Measurements from ENCODE around the gene ARMC7.
"Not testable (repeated sequence)": the region's sequence is repeated elsewhere in the genome, so short reads cannot be mapped to it uniquely, and the experiment has no call there.

Gene ARMC7

GRCh38 chr17:75135452-75135851 lies 25.7 kb downstream of the ARMC7 start:
- H3K4me2 ChIP-seq (ENCODE audit: low read depth, low read length): no peak overlapping the region
- no peaks in the 10 kb centered on the region for H3K9me3 ChIP-seq (replicated peaks; ENCODE audit: insufficient read depth, low read length)
- H3K9me2 ChIP-seq (replicated peaks; ENCODE audit: insufficient read depth, low read length): no peaks in the 10 kb centered on the region
- no peak overlapping the region for H3K4me3 ChIP-seq (ENCODE audit: low read length)
- H3F3A ChIP-seq (ENCODE audit: insufficient read depth, low read length): peaks cover 6% of the 10 kb centered on the region; the same call in 1 of the 2 replicates
- no peak overlapping the region for H2AFZ ChIP-seq (ENCODE audit: low read length)
- no peaks in the 10 kb centered on the region; the same call in 1 of the 2 replicates for H3K36me3 ChIP-seq (replicated peaks; ENCODE audit: insufficient read depth, low read length)
- no peak for TF ChIP-seq EZH2phosphoT487 (IDR thresholded peaks at IDR 0.05; ENCODE audit: low read length)
- no peak for TF ChIP-seq EZH2 (optimal IDR thresholded peaks at IDR 0.05; ENCODE audit: low read depth, low read length)
- peaks cover 4% of the 10 kb centered on the region; the same call in 1 of the 2 replicates for H3K79me2 ChIP-seq (ENCODE audit: low read length)
- H3K27ac ChIP-seq (ENCODE audit: low read length): no peak overlapping the region
- H3K4me1 ChIP-seq (ENCODE audit: low read length): no peaks in the 10 kb centered on the region
- no peaks in the 10 kb centered on the region for H4K20me1 ChIP-seq (ENCODE audit: insufficient read depth, low read length)
- no peak overlapping the region for H3K9ac ChIP-seq (ENCODE audit: low read length)
- no peak for DNase-seq
- H3K27me3 ChIP-seq (replicated peaks; ENCODE audit: insufficient read depth, low read length): no peaks in the 10 kb centered on the region

GRCh38 chr17:75135946-75136345 lies 26.2 kb downstream of the ARMC7 start:
- H3K36me3 ChIP-seq (replicated peaks; ENCODE audit: insufficient read depth, low read length): no peaks in the 10 kb centered on the region; the same call in 1 of the 2 replicates
- TF ChIP-seq EZH2phosphoT487 (IDR thresholded peaks at IDR 0.05; ENCODE audit: low read length) (no peak), EZH2 (optimal IDR thresholded peaks at IDR 0.05; ENCODE audit: low read depth, low read length) (no peak), CTCF (IDR thresholded peaks at IDR 0.05; ENCODE audit: low read length) (no peak)

GRCh38 chr17:75137762-75138161 lies 28.0 kb downstream of the ARMC7 start:
- not testable (repeated sequence) for H3K4me3 ChIP-seq (ENCODE audit: low read length); H3K79me2 ChIP-seq (ENCODE audit: low read length); H3K9me3 ChIP-seq (replicated peaks; ENCODE audit: insufficient read depth, low read length); H3K36me3 ChIP-seq (replicated peaks; ENCODE audit: insufficient read depth, low read length); DNase-seq; H3K9ac ChIP-seq (ENCODE audit: low read length); H3K27me3 ChIP-seq (replicated peaks; ENCODE audit: insufficient read depth, low read length); H3K4me1 ChIP-seq (ENCODE audit: low read length); H3K9me2 ChIP-seq (replicated peaks; ENCODE audit: insufficient read depth, low read length); H2AFZ ChIP-seq (ENCODE audit: low read length); H3K27ac ChIP-seq (ENCODE audit: low read length); H4K20me1 ChIP-seq (ENCODE audit: insufficient read depth, low read length); H3F3A ChIP-seq (ENCODE audit: insufficient read depth, low read length); H3K4me2 ChIP-seq (ENCODE audit: low read depth, low read length)

More at GRCh38 chr17:75135946-75136345, 26.2 kb downstream of the ARMC7 start:
- H4K20me1 ChIP-seq (ENCODE audit: insufficient read depth, low read length): no peaks in the 10 kb centered on the region
- no peak overlapping the region for H3K9ac ChIP-seq (ENCODE audit: low read length)
- no peaks in the 10 kb centered on the region for H3K9me2 ChIP-seq (replicated peaks; ENCODE audit: insufficient read depth, low read length)
- no peak overlapping the region for H3K27ac ChIP-seq (ENCODE audit: low read length)
- peaks cover 6% of the 10 kb centered on the region; the same call in 1 of the 2 replicates for H3F3A ChIP-seq (ENCODE audit: insufficient read depth, low read length)
- H3K79me2 ChIP-seq (ENCODE audit: low read length): no peaks in the 10 kb centered on the region
- no peak for DNase-seq
- no peak overlapping the region for H3K4me2 ChIP-seq (ENCODE audit: low read depth, low read length)
- H3K4me3 ChIP-seq (ENCODE audit: low read length): no peak overlapping the region
- no peaks in the 10 kb centered on the region for H3K27me3 ChIP-seq (replicated peaks; ENCODE audit: insufficient read depth, low read length)
- H2AFZ ChIP-seq (ENCODE audit: low read length): no peak overlapping the region
- H3K9me3 ChIP-seq (replicated peaks; ENCODE audit: insufficient read depth, low read length): no peaks in the 10 kb centered on the region
- H3K4me1 ChIP-seq (ENCODE audit: low read length): no peaks in the 10 kb centered on the region; the same call in 1 of the 2 replicates

GRCh38 chr17:75138519-75138918 lies 28.8 kb downstream of the ARMC7 start:
- Histone ChIP-seq H3K79me2 (ENCODE audit: low read length) (no peaks in the 10 kb centered on the region), H3K27me3 (replicated peaks; ENCODE audit: insufficient read depth, low read length) (no peaks in the 10 kb centered on the region), H3K4me1 (ENCODE audit: low read length) (no peaks in the 10 kb centered on the region; the same call in 1 of the 2 replicates), H3K9me2 (replicated peaks; ENCODE audit: insufficient read depth, low read length) (no peaks in the 10 kb centered on the region), H3F3A (ENCODE audit: insufficient read depth, low read length) (peaks cover 6% of the 10 kb centered on the region; the same call in 1 of the 2 replicates), H3K4me3 (ENCODE audit: low read length) (no peak overlapping the region), H3K27ac (ENCODE audit: low read length) (no peak overlapping the region), H3K9me3 (replicated peaks; ENCODE audit: insufficient read depth, low read length) (no peaks in the 10 kb centered on the region), H3K36me3 (replicated peaks; ENCODE audit: insufficient read depth, low read length) (no peaks in the 10 kb centered on the region; the same call in 1 of the 2 replicates), H3K9ac (ENCODE audit: low read length) (no peak overlapping the region), H4K20me1 (ENCODE audit: insufficient read depth, low read length) (no peaks in the 10 kb centered on the region), H3K4me2 (ENCODE audit: low read depth, low read length) (no peak overlapping the region), H2AFZ (ENCODE audit: low read length) (no peak overlapping the region)
- no peak for DNase-seq
- TF ChIP-seq CTCF (IDR thresholded peaks at IDR 0.05; ENCODE audit: low read length) (no peak), EZH2phosphoT487 (IDR thresholded peaks at IDR 0.05; ENCODE audit: low read length) (no peak), EZH2 (optimal IDR thresholded peaks at IDR 0.05; ENCODE audit: low read depth, low read length) (no peak)
